MCF 10A (cell line): ENCODE measurements around the gene OR2T34. TPM values are rescaled to one million over a fixed set of nuclear protein-coding genes. Genes with fewer than 3 reads are reported as not detected.
"Not testable (repeated sequence)": the region's sequence is repeated elsewhere in the genome, so short reads cannot be mapped to it uniquely, and the experiment has no call there.

ENCODE experiments used
- BruUV-seq: library from RNA; stranded (reverse); fragments of 400-500 nt; replicated peaks from 2 replicates; lab custom pipeline; 2021; lab: Mats Ljungman, UMichigan
- CTCF ChIA-PET: fragments of 300-600 bp; sonication (Branson Sonifier 250); formaldehyde crosslinking; extraction: SDS; loops from one replicate; lab custom pipeline; 2021; ENCODE audit warnings: antibody characterized with exemption, inconsistent platforms; lab: Yijun Ruan, JAX
- POLR2A ChIA-PET: fragments of 300-600, 350-650 bp; sonication (Branson Sonifier 250); formaldehyde crosslinking; extraction: SDS; loops from one replicate; lab custom pipeline; 2020; ENCODE audit warnings: antibody characterized with exemption, inconsistent platforms; lab: Yijun Ruan, JAX
- DNase-seq: peaks from one replicate; pipeline ENCODE4 v3.0.0-alpha.2; 2018; ENCODE audit not compliant: unreplicated experiment
- H3K27ac Mint-ChIP-seq: one replicate; pipeline ENCODE4 v1.8.0; 2022; ENCODE audit warnings: mild to moderate bottlenecking, low read depth, mixed read lengths; ENCODE audit not compliant: unreplicated experiment
- H3K27me3 Mint-ChIP-seq: one replicate; pipeline ENCODE4 v1.8.0; 2022; ENCODE audit warnings: mixed read lengths; ENCODE audit not compliant: insufficient read depth, unreplicated experiment
- H3K36me3 Mint-ChIP-seq: one replicate; pipeline ENCODE4 v1.8.0; 2022; ENCODE audit warnings: mild to moderate bottlenecking, moderate library complexity, mixed read lengths; ENCODE audit not compliant: insufficient read depth, unreplicated experiment
- H3K4me1 Mint-ChIP-seq: one replicate; pipeline ENCODE4 v1.8.0; 2022; ENCODE audit warnings: mixed read lengths; ENCODE audit not compliant: insufficient read depth, unreplicated experiment
- H3K4me3 Mint-ChIP-seq: one replicate; pipeline ENCODE4 v1.8.0; 2022; ENCODE audit warnings: mild to moderate bottlenecking, moderate library complexity, mixed read lengths; ENCODE audit not compliant: unreplicated experiment
- H3K9me3 Mint-ChIP-seq: one replicate; pipeline ENCODE4 v1.8.0; 2022; ENCODE audit warnings: mixed read lengths; ENCODE audit not compliant: unreplicated experiment
- CTCF ChIP-seq: fragments of 200-600 bp; IDR thresholded peaks from one replicate; pipeline ENCODE4 v1.8.0; 2022; ENCODE audit warnings: antibody characterized with exemption, mild to moderate bottlenecking; ENCODE audit not compliant: unreplicated experiment
- intact Hi-C: fragments of 100-400 bp; cut with micrococcal nuclease; formaldehyde crosslinking; loops from 2 replicates; pipeline ENCODE4 v1.14.1; 2022
- total RNA-seq: library from RNA; stranded (reverse); gene quantifications from 2 replicates; pipeline ENCODE4 v1.2.3, GENCODE V29; 2022

The OR2T34 gene
- total RNA-seq, 1 experiment from 2014 or later, result not detected

GRCh38 chr1:248576260-248576980 lies 1.9 kb upstream of the OR2T34 start:
- H3K4me1 Mint-ChIP-seq, result peaks cover 12% of the 10 kb centered on the region
- H3K4me3 Mint-ChIP-seq, result no peak overlapping the region
- intact Hi-C loops, result no loop called here
- DNase-seq, result no peak
- H3K36me3 Mint-ChIP-seq, result no peaks in the 10 kb centered on the region
- POLR2A ChIA-PET, result no interaction called here
- peaks cover 15% of the 10 kb centered on the region for H3K9me3 Mint-ChIP-seq
- no peak for TF ChIP-seq CTCF
- no peak overlapping the region for H3K27ac Mint-ChIP-seq
- H3K27me3 Mint-ChIP-seq, result peaks cover 26% of the 10 kb centered on the region
- BruUV-seq, result no TSS peak
- CTCF ChIA-PET, result interaction anchor here (0.6 kb wide), 1 partner anchor 447 kb away, joined by 5 read pairs; no protein-coding TSS in a partner anchor

- POLR2A ChIA-PET, H3K36me3 Mint-ChIP-seq, H3K4me3 Mint-ChIP-seq, DNase-seq, BruUV-seq, H3K27ac Mint-ChIP-seq, H3K9me3 Mint-ChIP-seq, intact Hi-C loops: not testable (repeated sequence)
- CTCF ChIA-PET, result interaction anchor here (0.6 kb wide), 1 partner anchor 197 kb away, joined by 3 read pairs; no protein-coding TSS in a partner anchor
- H3K27me3 Mint-ChIP-seq, result peaks cover 37% of the 10 kb centered on the region
- H3K4me1 Mint-ChIP-seq, result peaks cover 12% of the 10 kb centered on the region
These were observed 701 bp downstream of the OR2T34 start for GRCh38 chr1:248573856-248574255.

- BruUV-seq, H3K27ac Mint-ChIP-seq, H3K36me3 Mint-ChIP-seq, intact Hi-C loops, CTCF ChIA-PET, H3K4me1 Mint-ChIP-seq, DNase-seq, H3K4me3 Mint-ChIP-seq, H3K9me3 Mint-ChIP-seq, POLR2A ChIA-PET: not testable (repeated sequence)
- peaks cover 45% of the 10 kb centered on the region for H3K27me3 Mint-ChIP-seq
These were observed 2.5 kb downstream of the OR2T34 start for GRCh38 chr1:248572049-248572448.

- H3K9me3 Mint-ChIP-seq, DNase-seq, H3K36me3 Mint-ChIP-seq, intact Hi-C loops, CTCF ChIA-PET, H3K4me3 Mint-ChIP-seq, H3K27ac Mint-ChIP-seq, POLR2A ChIA-PET, BruUV-seq, H3K4me1 Mint-ChIP-seq: not testable (repeated sequence)
- H3K27me3 Mint-ChIP-seq, result peaks cover 47% of the 10 kb centered on the region
These were observed 3.7 kb downstream of the OR2T34 start for GRCh38 chr1:248570811-248571210.

- intact Hi-C loops, H3K4me3 Mint-ChIP-seq, H3K4me1 Mint-ChIP-seq, H3K9me3 Mint-ChIP-seq, DNase-seq, POLR2A ChIA-PET, H3K36me3 Mint-ChIP-seq, H3K27ac Mint-ChIP-seq, BruUV-seq: not testable (repeated sequence)
- peaks cover 37% of the 10 kb centered on the region for H3K27me3 Mint-ChIP-seq
- CTCF ChIA-PET, result interaction anchor here (0.6 kb wide), 1 partner anchor 174 kb away, joined by 3 read pairs; no protein-coding TSS in a partner anchor
These were observed 5.5 kb downstream of the OR2T34 start for GRCh38 chr1:248569049-248569448.

- BruUV-seq, H3K4me3 Mint-ChIP-seq, DNase-seq, H3K9me3 Mint-ChIP-seq, intact Hi-C loops, H3K36me3 Mint-ChIP-seq, POLR2A ChIA-PET, H3K4me1 Mint-ChIP-seq, H3K27ac Mint-ChIP-seq: not testable (repeated sequence)
- peaks cover 40% of the 10 kb centered on the region for H3K27me3 Mint-ChIP-seq
- CTCF ChIA-PET, result interaction anchor here (0.5 kb wide), 1 partner anchor 45 kb away, joined by 3 read pairs; no protein-coding TSS in a partner anchor
These were observed 8.8 kb downstream of the OR2T34 start for GRCh38 chr1:248565530-248566373.

GRCh38 chr1:248562672-248563071 lies 11.9 kb downstream of the OR2T34 start, which contains the start of gene OR2T29:
OR2T29 (minus strand) TSS chr1:248562772; CDS start chr1:248559491, 3,281 bp downstream.
- BruUV-seq, intact Hi-C loops, H3K27ac Mint-ChIP-seq, DNase-seq, POLR2A ChIA-PET, CTCF ChIA-PET, H3K36me3 Mint-ChIP-seq, H3K4me1 Mint-ChIP-seq, H3K4me3 Mint-ChIP-seq, H3K9me3 Mint-ChIP-seq: not testable (repeated sequence)
- H3K27me3 Mint-ChIP-seq, result peaks cover 21% of the 10 kb centered on the region

GRCh38 chr1:248551027-248551426 lies 23.5 kb downstream of the OR2T34 start:
- DNase-seq, H3K9me3 Mint-ChIP-seq, intact Hi-C loops, H3K27ac Mint-ChIP-seq, H3K4me3 Mint-ChIP-seq, BruUV-seq, CTCF ChIA-PET, POLR2A ChIA-PET, H3K4me1 Mint-ChIP-seq, H3K36me3 Mint-ChIP-seq: not testable (repeated sequence)
- H3K27me3 Mint-ChIP-seq, result peaks cover 19% of the 10 kb centered on the region
